Stimulated activated naive B cell treated with anti-CD40 and anti-IgM and Interleukin-4, amounts not matched to agents 10 μg/mL and 1 μg/mL and 100 μg/mL, for 72 hours (primary cell): Measurements from ENCODE around the gene KRTAP5-6.
"Not testable (repeated sequence)": the region's sequence is repeated elsewhere in the genome, so short reads cannot be mapped to it uniquely, and the experiment has no call there.

Experiments used
- ATAC-seq, 2 donors: fragments of 150-1000 bp; cut with Tn5 transposase; replicated peaks; 2 replicates each; pipeline ENCODE4 v1.10.0; 2021; ENCODE audit warnings: moderate library complexity in 1 of 2
- DNase-seq: peaks from one replicate; pipeline ENCODE4 v3.0.0; 2021
- H3K27ac Mint-ChIP-seq: one replicate; pipeline ENCODE4 v1.8.0; 2022; ENCODE audit warnings: mild to moderate bottlenecking, mixed read lengths
- H3K27me3 Mint-ChIP-seq, 2 donors: one replicate each; pipeline ENCODE4 v1.8.0; 2022; ENCODE audit warnings: mixed read lengths in 2 of 2
- H3K36me3 Mint-ChIP-seq, 2 donors: one replicate each; pipeline ENCODE4 v1.8.0; 2022; ENCODE audit warnings: mixed read lengths in 2 of 2, mild to moderate bottlenecking in 1 of 2
- H3K4me1 Mint-ChIP-seq, 2 donors: one replicate each; pipeline ENCODE4 v1.8.0; 2022; ENCODE audit warnings: mixed read lengths in 2 of 2, mild to moderate bottlenecking in 1 of 2
- H3K4me3 Mint-ChIP-seq, 2 donors: one replicate each; pipeline ENCODE4 v1.8.0; 2022; ENCODE audit warnings: mild to moderate bottlenecking in 2 of 2, mixed read lengths in 2 of 2, moderate library complexity in 1 of 2
- H3K9me3 Mint-ChIP-seq, 2 donors: one replicate each; pipeline ENCODE4 v1.8.0; 2022; ENCODE audit warnings: mixed read lengths in 2 of 2, mild to moderate bottlenecking in 1 of 2

KRTAP5-6 gene

GRCh38 chr11:1686220-1686619 is 10.8 kb upstream of the KRTAP5-6 start:
- not testable (repeated sequence) for H3K36me3 Mint-ChIP-seq, H3K27ac Mint-ChIP-seq, H3K4me3 Mint-ChIP-seq, DNase-seq, H3K4me1 Mint-ChIP-seq, ATAC-seq, H3K9me3 Mint-ChIP-seq
- H3K27me3 Mint-ChIP-seq = peaks cover 38 to 43% of the 10 kb centered on the region in 2 donors

DNA sequence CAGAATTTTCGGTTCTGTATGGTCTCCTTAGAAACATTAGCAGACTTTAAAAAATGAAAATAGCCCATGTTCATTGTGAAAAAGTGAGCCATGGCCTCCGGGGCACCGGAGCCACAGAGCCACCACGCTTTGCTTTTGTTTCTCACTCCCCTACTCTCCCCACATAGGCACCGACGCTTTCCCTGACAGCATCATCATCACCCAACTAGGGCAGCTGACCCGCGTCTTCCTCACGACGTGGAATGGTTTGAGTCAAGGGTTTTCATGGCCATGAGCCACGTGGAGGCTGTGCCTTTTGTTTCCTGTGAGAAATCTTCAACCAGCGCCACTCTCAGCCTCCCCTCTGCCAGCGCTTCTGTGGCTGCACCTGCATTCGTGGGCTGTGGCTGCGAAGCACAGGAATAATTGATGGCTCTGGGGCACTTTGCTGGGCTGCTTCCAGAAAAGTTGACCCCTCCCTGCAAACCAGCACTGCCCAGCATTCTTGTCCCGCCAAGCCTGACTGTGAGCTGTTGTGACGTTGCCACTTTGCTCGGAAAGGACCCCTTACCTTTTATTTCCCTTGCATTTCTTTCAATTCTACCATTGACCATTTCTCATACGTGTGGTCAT is 8.6 kb upstream of the KRTAP5-6 start:
- ATAC-seq, H3K4me3 Mint-ChIP-seq, H3K36me3 Mint-ChIP-seq, H3K4me1 Mint-ChIP-seq, H3K9me3 Mint-ChIP-seq, DNase-seq, H3K27ac Mint-ChIP-seq: not testable (repeated sequence)
- H3K27me3 Mint-ChIP-seq = peaks cover 51 to 60% of the 10 kb centered on the region in 2 donors

GRCh38 chr11:1689250-1690166 is 7.5 kb upstream of the KRTAP5-6 start:
- H3K9me3 Mint-ChIP-seq, DNase-seq, H3K36me3 Mint-ChIP-seq, ATAC-seq, H3K27ac Mint-ChIP-seq, H3K4me3 Mint-ChIP-seq: not testable (repeated sequence)
- Mint-ChIP-seq H3K4me1 (peaks cover 7 to 12% of the 10 kb centered on the region in 2 donors), H3K27me3 (peaks cover 55 to 67% of the 10 kb centered on the region in 2 donors)

GRCh38 chr11:1690167-1691025 is 6.6 kb upstream of the KRTAP5-6 start:
- H3K27ac Mint-ChIP-seq = no peak overlapping the region
- DNase-seq (no peak), ATAC-seq (no peak)
- no peaks in the 10 kb centered on the region for H3K36me3 Mint-ChIP-seq
- peaks cover 9 to 12% of the 10 kb centered on the region in 2 donors for H3K4me1 Mint-ChIP-seq
- peaks cover 60 to 71% of the 10 kb centered on the region in 2 donors for H3K27me3 Mint-ChIP-seq
- peaks cover 0 to 2% of the 10 kb centered on the region in 2 donors for H3K9me3 Mint-ChIP-seq
- no peak overlapping the region for H3K4me3 Mint-ChIP-seq

- Mint-ChIP-seq H3K4me1 (peaks cover 9 to 12% of the 10 kb centered on the region in 2 donors), H3K9me3 (peaks cover 0 to 2% of the 10 kb centered on the region in 2 donors), H3K27ac (no peak overlapping the region), H3K4me3 (no peak overlapping the region), H3K36me3 (no peaks in the 10 kb centered on the region), H3K27me3 (peaks cover 65 to 75% of the 10 kb centered on the region in 2 donors)
- ATAC-seq (no peak), DNase-seq (no peak)
These were observed 5.7 kb upstream of the KRTAP5-6 start for GRCh38 chr11:1691026-1691877.

GRCh38 chr11:1691878-1692707 is 4.9 kb upstream of the KRTAP5-6 start:
- peaks cover 0 to 2% of the 10 kb centered on the region in 2 donors for H3K9me3 Mint-ChIP-seq
- no peak for ATAC-seq
- no peak overlapping the region for H3K27ac Mint-ChIP-seq
- H3K36me3 Mint-ChIP-seq = no peaks in the 10 kb centered on the region
- H3K4me1 Mint-ChIP-seq = peaks cover 9 to 12% of the 10 kb centered on the region in 2 donors
- H3K27me3 Mint-ChIP-seq = peaks cover 69 to 80% of the 10 kb centered on the region in 2 donors
- H3K4me3 Mint-ChIP-seq = no peak overlapping the region
- DNase-seq = no peak

GRCh38 chr11:1692708-1693326 is 4.2 kb upstream of the KRTAP5-6 start:
- Mint-ChIP-seq H3K27ac (no peak overlapping the region), H3K36me3 (no peaks in the 10 kb centered on the region), H3K4me3 (peak overlapping the region; percentile 74 to 87), H3K27me3 (peaks cover 73 to 84% of the 10 kb centered on the region in 2 donors), H3K4me1 (peaks cover 9 to 12% of the 10 kb centered on the region in 2 donors), H3K9me3 (peaks cover 0 to 2% of the 10 kb centered on the region in 2 donors)
- ATAC-seq (no peak), DNase-seq (no peak)

GRCh38 chr11:1693327-1694063 is 3.5 kb upstream of the KRTAP5-6 start:
- Mint-ChIP-seq H3K4me1 (peaks cover 9 to 12% of the 10 kb centered on the region in 2 donors), H3K27ac (no peak overlapping the region), H3K9me3 (peaks cover 0 to 4% of the 10 kb centered on the region in 2 donors), H3K36me3 (no peaks in the 10 kb centered on the region), H3K27me3 (peaks cover 76 to 87% of the 10 kb centered on the region in 2 donors), H3K4me3 (peak overlapping the region; percentile 74 to 87)
- ATAC-seq (peak; percentile 58 to 67), DNase-seq (peak; percentile 57)

DNA sequence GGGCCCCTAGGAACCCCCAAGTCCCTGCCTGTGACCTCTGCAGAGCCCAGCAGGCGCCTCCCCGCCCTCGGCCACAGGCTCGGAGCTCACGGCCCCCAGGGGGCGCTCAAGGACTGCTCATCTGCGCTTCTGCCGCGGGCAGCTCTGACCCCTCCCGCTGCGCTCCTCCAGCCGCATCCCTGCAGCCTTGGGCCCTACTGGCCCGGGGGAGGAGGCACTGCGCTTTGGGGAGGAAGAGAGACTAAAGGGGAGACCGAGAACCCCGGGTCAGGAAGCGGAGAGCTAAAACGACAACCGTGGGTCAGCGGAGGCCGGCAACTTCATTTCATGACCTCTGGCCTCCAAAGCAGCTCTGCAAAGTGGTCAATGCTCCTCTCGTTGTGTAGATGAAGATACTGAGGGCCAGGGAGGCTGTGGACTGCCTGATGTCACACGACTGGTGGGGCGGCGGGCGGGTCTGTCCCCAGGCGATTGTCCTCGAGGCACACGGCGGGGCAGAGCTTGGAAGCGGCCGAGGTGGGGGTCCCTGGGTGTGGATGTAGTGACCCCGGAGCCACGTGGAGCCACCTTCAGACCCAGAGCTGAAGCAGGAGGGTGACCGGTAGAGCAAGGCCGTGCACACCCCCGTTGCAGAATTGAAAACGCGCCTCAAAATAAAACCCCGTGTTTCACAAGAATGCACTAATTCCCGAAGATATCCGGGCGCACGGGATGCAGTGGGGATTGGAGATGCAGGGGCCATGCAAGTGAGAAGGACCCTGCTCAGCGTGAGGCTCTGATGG is 2.7 kb upstream of the KRTAP5-6 start:
- Mint-ChIP-seq H3K36me3 (no peaks in the 10 kb centered on the region), H3K27ac (no peak overlapping the region), H3K27me3 (peaks cover 70 to 81% of the 10 kb centered on the region in 2 donors)

GRCh38 chr11:1694846-1695547 is 2.0 kb upstream of the KRTAP5-6 start:
- H3K27ac Mint-ChIP-seq = no peak overlapping the region
- peaks cover 67 to 75% of the 10 kb centered on the region in 2 donors for H3K27me3 Mint-ChIP-seq
- H3K36me3 Mint-ChIP-seq = no peaks in the 10 kb centered on the region
- ATAC-seq = no peak
- H3K4me1 Mint-ChIP-seq = peaks cover 9 to 12% of the 10 kb centered on the region in 2 donors
- peaks cover 0 to 4% of the 10 kb centered on the region in 2 donors for H3K9me3 Mint-ChIP-seq
- no peak overlapping the region for H3K4me3 Mint-ChIP-seq
- no peak for DNase-seq

More for the DNA sequence above, 2.7 kb upstream of the KRTAP5-6 start:
- Mint-ChIP-seq H3K4me3 (peak overlapping the region; percentile 57 to 87), H3K9me3 (peaks cover 0 to 4% of the 10 kb centered on the region in 2 donors), H3K4me1 (peaks cover 9 to 12% of the 10 kb centered on the region in 2 donors)
- DNase-seq (peak; percentile 62), ATAC-seq (peak; percentile 92 to 95)
